Measurements from ENCODE around the gene ABCB9. TPM values are rescaled to one million over a fixed set of nuclear protein-coding genes. Genes with fewer than 3 reads are reported as not detected.

ABCB9 gene
- total RNA-seq, 4 donors from 2014 or later, result 4.9 to 6.8 (median 5.3) TPM

DNA sequence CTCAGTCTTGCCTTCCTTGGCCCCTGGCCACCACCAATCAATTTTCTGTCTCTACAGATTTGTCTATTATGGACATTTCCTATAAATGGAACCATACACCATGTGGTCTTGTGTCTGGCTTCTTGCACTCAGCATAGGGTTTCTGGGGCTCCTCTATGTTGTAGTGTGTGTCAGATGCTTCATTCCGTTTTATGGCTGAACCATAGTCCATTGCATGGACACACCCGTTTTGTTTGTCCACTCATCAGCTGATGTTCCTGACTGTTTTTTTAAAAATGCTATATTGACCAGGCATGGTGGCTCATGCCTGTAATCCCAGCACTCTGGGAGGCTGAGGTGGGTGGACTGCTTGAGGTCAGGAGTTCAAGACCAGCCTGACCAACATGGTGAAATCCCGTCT is 35.2 kb upstream of the ABCB9 start:
- no peaks in the 10 kb centered on the region for H3K4me1 ChIP-seq
- no peak for TF ChIP-seq POLR2A (IDR thresholded peaks at IDR 0.05)
- TF ChIP-seq, protein P1, sequence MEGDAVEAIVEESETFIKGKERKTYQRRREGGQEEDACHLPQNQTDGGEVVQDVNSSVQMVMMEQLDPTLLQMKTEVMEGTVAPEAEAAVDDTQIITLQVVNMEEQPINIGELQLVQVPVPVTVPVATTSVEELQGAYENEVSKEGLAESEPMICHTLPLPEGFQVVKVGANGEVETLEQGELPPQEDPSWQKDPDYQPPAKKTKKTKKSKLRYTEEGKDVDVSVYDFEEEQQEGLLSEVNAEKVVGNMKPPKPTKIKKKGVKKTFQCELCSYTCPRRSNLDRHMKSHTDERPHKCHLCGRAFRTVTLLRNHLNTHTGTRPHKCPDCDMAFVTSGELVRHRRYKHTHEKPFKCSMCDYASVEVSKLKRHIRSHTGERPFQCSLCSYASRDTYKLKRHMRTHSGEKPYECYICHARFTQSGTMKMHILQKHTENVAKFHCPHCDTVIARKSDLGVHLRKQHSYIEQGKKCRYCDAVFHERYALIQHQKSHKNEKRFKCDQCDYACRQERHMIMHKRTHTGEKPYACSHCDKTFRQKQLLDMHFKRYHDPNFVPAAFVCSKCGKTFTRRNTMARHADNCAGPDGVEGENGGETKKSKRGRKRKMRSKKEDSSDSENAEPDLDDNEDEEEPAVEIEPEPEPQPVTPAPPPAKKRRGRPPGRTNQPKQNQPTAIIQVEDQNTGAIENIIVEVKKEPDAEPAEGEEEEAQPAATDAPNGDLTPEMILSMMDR (IDR thresholded peaks at IDR 0.05), result no peak
- no peaks in the 10 kb centered on the region for H3K9me3 ChIP-seq
- intact Hi-C loops (cut with DNase I), result no loop called here
- no peak overlapping the region for H3K4me3 ChIP-seq (replicated peaks in 1 of 3)
- no peaks in the 10 kb centered on the region for H3K27me3 ChIP-seq
- no peak for DNase-seq
- no peak overlapping the region for H3K27ac ChIP-seq
- 85 to 91% methylated on average over 3 of the region's 3 CpGs for WGBS, 2 donors
- H3K36me3 ChIP-seq, result peaks cover 0 to 5% of the 10 kb centered on the region in 2 donors

DNA sequence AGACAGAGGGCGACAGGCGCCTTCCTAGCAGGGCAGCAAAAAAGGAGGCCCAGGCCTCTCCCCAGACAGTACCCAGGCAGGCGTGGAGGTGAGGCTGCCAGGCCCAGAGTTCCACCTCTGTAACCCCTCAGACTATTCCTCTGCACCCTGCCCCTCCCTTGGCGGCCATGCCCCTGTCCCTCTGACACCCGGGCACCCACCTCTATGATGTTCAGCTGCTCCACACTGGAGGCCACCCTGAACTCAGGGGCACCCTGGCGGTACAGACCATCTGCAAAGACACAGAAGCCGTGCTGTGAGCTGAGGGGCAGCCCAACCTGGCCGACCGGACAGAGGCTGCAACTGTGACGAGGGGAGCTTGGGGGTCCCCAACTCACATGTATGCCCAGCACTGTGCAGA is 34.3 kb upstream of the ABCB9 start:
- no peaks in the 10 kb centered on the region for H3K9me3 ChIP-seq
- DNase-seq, result no peak
- H3K4me1 ChIP-seq, result peaks cover 4 to 5% of the 10 kb centered on the region in 2 donors
- no peak for TF ChIP-seq POLR2A (IDR thresholded peaks at IDR 0.05)
- TF ChIP-seq, protein P1 (IDR thresholded peaks at IDR 0.05), result no peak
- H3K4me3 ChIP-seq (replicated peaks in 1 of 3), result no peak overlapping the region
- WGBS, 2 donors, result 89 to 100% methylated on average over 6 of the region's 10 CpGs
- H3K27me3 ChIP-seq, result no peaks in the 10 kb centered on the region
- peaks cover 0 to 5% of the 10 kb centered on the region in 2 donors for H3K36me3 ChIP-seq
- intact Hi-C loops (cut with DNase I), result no loop called here
- H3K27ac ChIP-seq, result no peak overlapping the region

DNA sequence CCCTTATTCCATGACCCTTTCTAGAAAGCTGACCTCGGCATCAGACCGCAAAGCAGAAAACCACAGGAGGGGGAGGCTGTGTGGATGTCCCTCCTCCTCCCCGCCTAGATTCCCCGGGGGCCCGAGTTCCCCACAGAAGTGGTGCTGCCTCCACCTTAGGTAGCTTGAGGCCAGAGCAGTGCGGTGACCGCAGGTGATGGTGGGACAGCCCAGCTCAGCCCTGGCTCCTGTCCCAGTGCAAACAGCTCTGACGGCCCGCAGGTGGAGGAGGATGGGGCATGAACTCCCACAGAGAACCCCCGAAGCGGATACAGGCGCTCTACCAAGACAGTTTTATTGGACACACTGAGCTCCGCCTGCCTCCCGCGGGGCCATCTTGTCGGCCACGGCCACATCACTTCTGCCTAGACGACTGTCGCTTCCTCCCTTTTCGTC is 33.7 kb upstream of the ABCB9 start:
- no peak for TF ChIP-seq POLR2A (IDR thresholded peaks at IDR 0.05)
- TF ChIP-seq, protein P1 (IDR thresholded peaks at IDR 0.05), result no peak
- intact Hi-C loops (cut with DNase I), result no loop called here
- DNase-seq, result no peak
- no peaks in the 10 kb centered on the region for H3K9me3 ChIP-seq
- H3K27ac ChIP-seq, result no peak overlapping the region
- WGBS, 2 donors, result 80 to 87% methylated on average over 19 to 20 of the region's 20 CpGs
- H3K27me3 ChIP-seq, result no peaks in the 10 kb centered on the region
- peaks cover 0 to 5% of the 10 kb centered on the region in 2 donors for H3K36me3 ChIP-seq
- H3K4me3 ChIP-seq (replicated peaks in 1 of 3), result no peak overlapping the region
- peaks cover 5% of the 10 kb centered on the region in 2 donors for H3K4me1 ChIP-seq

DNA sequence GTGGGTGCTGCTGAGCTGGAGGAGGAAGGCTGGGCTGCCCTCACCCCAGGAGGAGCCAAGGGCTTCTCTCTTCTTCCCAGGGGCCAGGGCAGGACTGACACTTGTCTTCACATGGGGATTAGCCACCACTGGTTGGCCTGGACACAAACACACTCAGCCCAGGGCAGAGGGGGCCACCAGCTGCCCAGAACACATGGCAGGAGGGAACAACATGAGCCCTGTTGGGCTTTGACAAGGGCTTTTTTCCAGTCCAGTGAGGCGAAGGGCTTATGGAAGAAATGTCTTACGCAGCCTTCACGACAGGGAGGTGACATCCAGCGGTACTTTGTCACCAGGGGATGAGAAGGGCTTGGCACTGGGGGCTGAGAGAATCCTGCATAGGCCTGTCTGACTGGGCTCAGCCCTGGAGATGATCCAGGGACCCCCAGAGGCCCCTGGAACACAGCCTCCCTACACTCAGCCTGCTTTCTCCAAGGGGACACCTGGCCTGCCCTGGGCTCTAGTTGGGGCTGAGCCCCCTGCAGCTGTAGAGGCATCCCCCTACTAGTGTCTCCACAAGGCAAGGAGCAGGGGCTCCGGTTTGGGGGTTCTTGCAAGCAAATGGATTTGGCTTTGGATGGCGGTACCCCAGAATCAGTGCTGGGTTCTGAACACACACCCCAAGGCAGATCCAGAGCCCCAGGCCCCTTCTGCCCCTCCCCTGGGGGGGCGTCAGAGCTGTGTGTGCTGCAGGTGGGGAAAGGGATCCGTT is 33.1 kb upstream of the ABCB9 start:
- Histone ChIP-seq H3K27me3 (no peaks in the 10 kb centered on the region), H3K36me3 (no peaks in the 10 kb centered on the region), H3K9me3 (no peaks in the 10 kb centered on the region), H3K27ac (no peak overlapping the region), H3K4me1 (peaks cover 5% of the 10 kb centered on the region in 2 donors), H3K4me3 (replicated peaks in 1 of 3) (no peak overlapping the region)
- no peak for DNase-seq
- intact Hi-C loops (cut with DNase I), result no loop called here
- no peak for TF ChIP-seq POLR2A (IDR thresholded peaks at IDR 0.05)
- TF ChIP-seq, protein P1 (IDR thresholded peaks at IDR 0.05), result no peak
- 86 to 88% methylated on average over 6 to 7 of the region's 8 CpGs for WGBS, 2 donors

DNA sequence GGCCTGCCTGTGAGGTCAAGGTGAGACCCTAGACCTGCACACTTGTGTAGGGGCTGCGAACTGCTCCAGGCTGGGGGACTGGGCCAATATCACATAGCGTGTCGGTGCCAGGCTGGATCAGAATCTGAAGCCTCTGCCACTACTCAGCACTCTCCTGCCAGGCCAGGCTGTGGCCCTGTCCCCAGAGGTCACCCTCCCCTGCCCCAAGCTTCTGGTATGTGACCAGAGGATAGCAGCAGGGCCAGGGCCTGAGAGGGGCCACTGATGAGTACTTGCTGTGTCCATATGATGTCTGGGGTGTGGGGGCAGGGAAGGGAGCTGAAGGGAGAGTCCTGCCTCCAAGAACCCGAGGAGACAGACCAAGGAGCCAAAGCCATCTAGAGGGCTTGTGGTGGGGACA is 32.1 kb upstream of the ABCB9 start:
- no peak for TF ChIP-seq POLR2A (IDR thresholded peaks at IDR 0.05)
- TF ChIP-seq, protein P1 (IDR thresholded peaks at IDR 0.05), result no peak
- WGBS, 2 donors, result 80 to 97% methylated on average over 3 to 4 of the region's 4 CpGs
- intact Hi-C loops (cut with DNase I), result no loop called here

More for the DNA sequence above, 32.1 kb upstream of the ABCB9 start:
- H3K4me3 ChIP-seq (replicated peaks in 1 of 3), result no peak overlapping the region
- H3K36me3 ChIP-seq, result no peaks in the 10 kb centered on the region
- no peaks in the 10 kb centered on the region for H3K9me3 ChIP-seq
- H3K27ac ChIP-seq, result no peak overlapping the region
- H3K27me3 ChIP-seq, result no peaks in the 10 kb centered on the region
- no peak for DNase-seq
- H3K4me1 ChIP-seq, result peaks cover 5% of the 10 kb centered on the region in 2 donors
